ENCODE results near the gene NDUFS7. TPM values are rescaled to one million over a fixed set of nuclear protein-coding genes. Genes with fewer than 3 reads are reported as not detected.
A peak's percentile ranks its signal among the peaks of the same experiment; 100 is the strongest.

The NDUFS7 gene
- total RNA-seq, 1 experiment from 2014 or later: 83.9 TPM

DNA sequence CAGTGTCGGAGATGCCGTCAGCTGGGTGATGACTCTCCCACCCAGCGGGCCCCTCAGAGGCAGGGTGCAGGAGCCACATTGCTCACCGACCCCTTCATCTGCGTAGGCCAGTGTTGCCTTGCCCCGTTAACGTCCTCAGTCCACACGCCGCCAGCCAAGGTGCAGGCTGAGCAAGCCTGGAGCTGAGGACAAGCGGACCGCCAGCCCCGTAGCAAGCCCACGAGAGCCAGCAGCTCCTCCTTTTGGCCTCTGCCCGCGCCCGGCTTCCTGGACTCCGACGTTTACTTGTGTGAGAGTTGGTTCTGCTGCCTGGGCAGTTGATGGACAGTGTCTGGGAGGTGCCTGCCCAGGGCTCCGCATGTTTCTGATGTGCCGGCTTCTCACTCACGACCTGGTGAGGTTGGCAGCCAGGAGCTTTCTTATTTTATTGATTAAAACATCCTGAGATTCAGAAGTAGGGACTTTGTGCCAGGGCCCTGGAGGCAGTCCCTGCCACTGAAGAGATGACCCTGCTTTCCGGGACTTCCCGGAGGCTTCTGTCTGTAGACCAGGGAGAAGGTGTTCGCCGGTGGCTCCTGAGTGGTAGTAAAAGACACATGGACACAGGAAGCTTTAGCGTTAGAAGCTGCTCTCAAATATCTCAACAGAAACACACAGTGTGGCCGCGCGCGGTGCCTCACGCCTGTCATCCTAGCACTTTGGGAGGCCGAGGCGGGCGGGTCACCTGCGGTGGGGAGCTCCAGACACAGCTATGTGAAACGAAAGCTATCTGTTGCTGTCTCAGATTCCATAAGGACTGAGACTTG, 29.5 kb downstream of the NDUFS7 start:
- H3K27me3 Mint-ChIP-seq (ENCODE audit: low read depth): no peaks in the 10 kb centered on the region
- H3K27ac Mint-ChIP-seq: peak overlapping the region; percentile 61 to 84 (median 70); a peak in 5 of 7 replicates

More for the DNA sequence above, 29.5 kb downstream of the NDUFS7 start:
- Histone ChIP-seq H3K27me3 (ENCODE audit: insufficient read depth, low read length) (no peaks in the 10 kb centered on the region), H3K56ac (ENCODE audit: insufficient read length, low read depth, low read length) (no peak overlapping the region), H4K8ac (replicated peaks; ENCODE audit: insufficient read length, low read depth, low read length) (no peak overlapping the region), H2BK20ac (ENCODE audit: low read depth, low read length, poor library complexity, severe bottlenecking) (no peak overlapping the region), H3K9me3 (ENCODE audit: control insufficient read depth, low read depth, low read length) (no peaks in the 10 kb centered on the region), H3K18ac (ENCODE audit: insufficient read length, low read depth, low read length) (no peak overlapping the region), H4K5ac (ENCODE audit: insufficient read length, low read depth, low read length) (no peak overlapping the region), H2BK5ac (ENCODE audit: insufficient read length, low read length) (no peak overlapping the region), H3K9ac (ENCODE audit: extremely low read depth, insufficient read length, low read length) (no peak overlapping the region), H3K23me2 (ENCODE audit: insufficient read length, low read depth, low read length, poor library complexity, severe bottlenecking) (peaks cover 6% of the 10 kb centered on the region), H3K79me2 (ENCODE audit: insufficient read depth, low read length) (peaks cover 84% of the 10 kb centered on the region), H3T11ph (ENCODE audit: low read length) (no peak overlapping the region), H3K14ac (ENCODE audit: insufficient read depth, low read length) (no peak overlapping the region; the same call in 1 of the 2 replicates), H2BK15ac (ENCODE audit: low read depth, low read length) (no peak overlapping the region), H3K4me2 (ENCODE audit: insufficient read depth, insufficient read length, low read length) (no peak overlapping the region), H2AFZ (ENCODE audit: low read length) (no peak overlapping the region), H3K4me1 (ENCODE audit: insufficient read depth, low read length) (no peaks in the 10 kb centered on the region; the same call in 1 of the 2 replicates), H4K20me1 (ENCODE audit: control insufficient read depth, insufficient read depth, insufficient read length) (peaks cover 2% of the 10 kb centered on the region), H3K79me1 (ENCODE audit: insufficient read depth, low read depth, low read length, poor library complexity, severe bottlenecking) (peaks cover 4% of the 10 kb centered on the region), H2BK120ac (ENCODE audit: low read depth, low read length, poor library complexity, severe bottlenecking) (no peak overlapping the region), H4K91ac (ENCODE audit: insufficient read length, low read depth, low read length) (no peak overlapping the region), H2BK12ac (ENCODE audit: insufficient read length, low read depth, low read length) (no peak overlapping the region), H2AK5ac (ENCODE audit: insufficient read length, low read length) (no peak overlapping the region), H3K4ac (ENCODE audit: low read depth, low read length) (no peak overlapping the region), H3K23ac (ENCODE audit: insufficient read length, low read depth, low read length) (no peak overlapping the region), H3K27ac (ENCODE audit: insufficient read length, low read depth, low read length) (no peak overlapping the region)
- no peak for TF ChIP-seq CTCF (conservative IDR thresholded peaks at IDR 0.05)
- H3K4me1 Mint-ChIP-seq: peaks cover 59 to 64% of the 10 kb centered on the region in 2 experiments
- H3K36me3 Mint-ChIP-seq (ENCODE audit: insufficient read depth in 1 of 3, low read depth in 3 of 3): peaks cover 23 to 63% (median 46%) of the 10 kb centered on the region in 3 experiments
- H3K9me3 Mint-ChIP-seq: peaks cover 0 to 2% of the 10 kb centered on the region in 2 experiments; a peak in 1 of 5 replicates
- WGBS (ENCODE audit: extremely low coverage, insufficient read length, low lambda C conversion rate): no CpG with 5 or more reads among the region's 36 CpGs
- no peak for DNase-seq
- H3K4me3 Mint-ChIP-seq: no peak overlapping the region; a peak in 1 of 5 replicates
